ENCODE results near the gene XRRA1.

GRCh38 chr11:74845978-74846517, 102.8 kb downstream of the XRRA1 start:
- TF ChIP-seq CTCF (IDR thresholded peaks at IDR 0.05; ENCODE audit: borderline replicate concordance, extremely low read depth, low read length, poor library complexity, severe bottlenecking) (no peak), EZH2 (IDR thresholded peaks at IDR 0.05; ENCODE audit: borderline replicate concordance, low read depth, low read length, severe bottlenecking) (no peak)
